NCI-H446 (cell line): Measurements from ENCODE around the gene NME7.

Experiments
- DNase-seq, 2 experiments: peaks; one replicate each; lab custom pipeline; 2025; lab: John Stamatoyannopoulos, UW

NME7 gene

DNA sequence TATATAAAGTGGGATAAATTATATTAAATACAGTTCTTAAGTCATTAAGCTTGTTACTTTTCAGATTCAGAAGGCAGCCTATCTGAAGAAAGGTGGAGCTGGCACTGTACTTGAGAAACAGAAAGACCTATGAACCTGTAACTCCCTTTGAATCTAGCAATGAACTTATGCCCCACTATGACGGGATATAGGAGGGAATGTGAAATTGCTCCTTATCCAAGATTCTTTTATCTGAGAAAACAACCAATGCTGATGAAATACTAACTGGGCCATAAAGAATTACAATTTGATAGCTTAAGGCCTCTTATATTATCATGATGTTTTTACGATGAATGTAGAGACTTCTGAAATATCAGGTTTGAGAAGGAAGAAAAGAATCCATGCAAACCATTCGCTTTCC lies 211.0 kb downstream of the NME7 start:
- DNase-seq, result no peak

DNA sequence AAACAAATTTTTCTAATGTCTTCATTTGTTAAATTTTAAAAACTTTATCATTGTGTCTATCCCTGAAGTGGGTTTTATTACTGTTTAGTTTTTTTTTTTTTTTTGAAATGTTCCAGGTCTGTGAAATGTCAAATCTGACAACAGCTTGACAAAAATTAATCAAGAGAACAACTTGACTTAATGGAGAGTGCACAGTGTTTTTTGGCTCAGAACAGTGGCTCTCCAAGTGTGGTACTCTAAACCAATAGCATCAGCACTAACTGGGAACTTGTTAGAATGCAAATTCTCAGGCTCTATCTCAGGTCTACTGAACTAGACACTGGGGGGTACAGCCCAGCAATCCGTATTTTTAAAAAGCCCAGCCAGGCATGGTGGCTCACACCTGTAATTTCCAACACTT lies 211.9 kb downstream of the NME7 start:
- no peak for DNase-seq

- no peak for DNase-seq
Observed at GRCh38 chr1:169151338-169151837, 216.2 kb downstream of the NME7 start.

- no peak for DNase-seq
Observed at GRCh38 chr1:169150641-169151337, 216.8 kb downstream of the NME7 start.

- no peak for DNase-seq
Observed at GRCh38 chr1:169149555-169150286, 217.9 kb downstream of the NME7 start.

DNA sequence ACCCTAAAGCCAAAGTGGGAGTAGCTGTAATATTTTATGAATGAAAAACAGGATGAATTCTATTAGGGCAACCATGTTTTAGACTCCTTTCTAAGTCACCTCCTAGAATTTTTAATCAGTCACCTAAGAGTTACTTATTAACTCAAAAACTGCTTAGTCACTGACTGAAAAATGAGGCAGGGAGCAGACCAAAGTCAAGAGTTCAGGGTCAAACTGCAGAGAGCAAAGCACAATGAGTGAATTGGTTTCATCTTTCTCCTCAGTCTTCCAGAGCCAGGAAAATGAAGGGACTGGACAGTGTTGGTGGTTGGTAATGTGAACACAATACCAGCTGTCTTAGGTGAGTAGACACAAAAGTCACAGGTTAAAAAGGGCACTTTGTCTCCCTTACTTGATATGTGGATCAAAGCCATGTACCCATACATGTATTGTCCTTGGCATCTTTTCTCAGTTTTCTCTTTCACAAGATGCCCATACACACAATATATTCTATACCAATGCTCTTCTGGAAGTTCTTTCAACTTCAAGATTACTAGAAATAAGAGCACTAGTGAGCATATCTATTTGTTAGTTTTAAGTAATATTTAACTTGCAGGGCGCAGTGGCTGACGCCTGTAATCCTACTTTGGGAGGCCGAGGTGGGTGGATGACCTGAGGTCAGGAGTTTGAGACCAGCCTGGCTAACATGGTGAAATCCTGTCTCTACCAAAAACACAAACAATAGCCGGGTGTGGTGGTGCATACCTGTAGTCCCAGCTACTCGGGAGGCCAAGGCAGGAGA lies 218.9 kb downstream of the NME7 start:
- no peak for DNase-seq

- no peak for DNase-seq
Observed at GRCh38 chr1:169146576-169147214, 220.9 kb downstream of the NME7 start.

- no peak for DNase-seq
Observed at GRCh38 chr1:169144941-169145626, 222.5 kb downstream of the NME7 start.

- DNase-seq, result no peak
Observed at GRCh38 chr1:169143984-169144383, 223.6 kb downstream of the NME7 start.

DNA sequence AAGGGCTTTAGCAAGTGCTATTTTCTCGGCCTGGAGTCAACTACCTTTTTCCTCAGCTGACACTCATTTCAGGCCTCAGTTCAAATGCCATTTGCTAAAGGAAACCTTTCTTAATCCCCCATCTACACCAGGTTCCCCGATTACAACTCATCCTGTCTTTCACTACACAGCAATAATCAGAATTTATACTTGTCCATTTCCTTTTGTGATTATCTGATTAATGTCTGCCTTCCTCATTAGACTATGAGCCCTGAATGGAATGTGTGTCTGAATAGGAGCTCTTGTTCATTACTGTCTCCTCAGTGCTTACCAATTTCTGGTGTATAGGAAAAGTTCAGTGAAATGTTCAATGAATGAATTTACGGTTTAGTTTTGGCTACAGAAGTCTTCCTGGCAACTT lies 224.3 kb downstream of the NME7 start:
- DNase-seq, result no peak

DNA sequence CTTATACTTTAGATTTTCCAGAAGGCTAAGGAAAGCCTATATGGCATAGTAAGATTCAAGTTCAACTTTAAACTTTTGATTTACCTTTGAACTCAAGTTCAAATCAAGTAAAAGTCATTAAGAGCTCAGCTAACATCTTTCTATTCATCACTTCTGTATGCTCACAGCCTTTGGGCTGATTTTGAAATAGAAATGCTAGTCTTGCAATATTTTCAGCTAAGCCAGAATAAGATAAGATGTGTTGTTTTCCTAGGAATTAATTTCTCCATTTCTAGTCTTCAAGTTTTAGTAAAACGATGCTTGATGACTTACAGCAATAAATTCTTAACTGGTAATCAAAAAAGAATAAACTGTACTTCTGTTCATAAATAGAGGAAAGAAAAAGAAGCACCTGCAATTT lies 225.5 kb downstream of the NME7 start:
- DNase-seq, result no peak

DNA sequence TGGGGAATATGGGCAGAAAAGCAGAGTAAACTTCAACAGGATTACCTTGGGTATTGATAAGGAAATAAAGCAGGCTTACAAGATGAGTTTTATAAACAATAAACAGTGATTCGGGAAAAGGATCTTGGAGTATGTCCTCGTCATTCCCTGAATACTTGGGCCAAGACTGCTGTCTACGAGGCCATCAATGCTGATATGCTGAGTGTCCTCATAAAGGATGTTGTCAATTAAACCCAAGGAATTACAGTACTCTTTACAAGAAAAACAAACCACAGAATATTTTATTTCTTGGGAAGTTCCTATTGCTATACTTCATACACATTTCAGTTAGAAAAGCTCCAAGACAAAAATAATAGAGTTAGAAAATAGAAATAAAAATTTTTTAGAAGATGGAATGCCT lies 226.2 kb downstream of the NME7 start:
- no peak for DNase-seq

- no peak for DNase-seq
Observed at GRCh38 chr1:169138866-169139670, 228.5 kb downstream of the NME7 start.

DNA sequence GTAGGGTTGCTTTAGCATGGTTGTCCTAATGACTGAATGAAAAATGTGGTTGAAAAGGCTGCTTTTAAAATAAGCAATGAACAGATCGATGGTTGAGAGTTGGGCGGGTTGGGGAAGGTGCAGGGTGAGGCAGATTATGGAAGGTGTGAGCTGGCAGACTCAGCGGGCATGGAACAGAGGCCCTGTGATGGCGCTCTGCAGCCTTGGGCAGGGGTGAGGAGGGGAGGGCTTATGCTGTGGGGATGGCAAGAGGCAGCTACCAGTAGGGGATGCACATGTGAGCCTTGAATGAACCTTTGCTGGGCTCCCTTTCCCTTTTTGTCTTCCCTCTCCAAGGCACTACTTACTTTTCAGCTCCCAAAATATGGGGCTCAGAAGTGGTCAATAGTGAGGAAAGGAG lies 230.2 kb downstream of the NME7 start:
- DNase-seq, result no peak

- no peak for DNase-seq
Observed at GRCh38 chr1:169133801-169134502, 233.6 kb downstream of the NME7 start.

GRCh38 chr1:169133228-169133576 lies 234.4 kb downstream of the NME7 start:
- DNase-seq, result no peak

DNA sequence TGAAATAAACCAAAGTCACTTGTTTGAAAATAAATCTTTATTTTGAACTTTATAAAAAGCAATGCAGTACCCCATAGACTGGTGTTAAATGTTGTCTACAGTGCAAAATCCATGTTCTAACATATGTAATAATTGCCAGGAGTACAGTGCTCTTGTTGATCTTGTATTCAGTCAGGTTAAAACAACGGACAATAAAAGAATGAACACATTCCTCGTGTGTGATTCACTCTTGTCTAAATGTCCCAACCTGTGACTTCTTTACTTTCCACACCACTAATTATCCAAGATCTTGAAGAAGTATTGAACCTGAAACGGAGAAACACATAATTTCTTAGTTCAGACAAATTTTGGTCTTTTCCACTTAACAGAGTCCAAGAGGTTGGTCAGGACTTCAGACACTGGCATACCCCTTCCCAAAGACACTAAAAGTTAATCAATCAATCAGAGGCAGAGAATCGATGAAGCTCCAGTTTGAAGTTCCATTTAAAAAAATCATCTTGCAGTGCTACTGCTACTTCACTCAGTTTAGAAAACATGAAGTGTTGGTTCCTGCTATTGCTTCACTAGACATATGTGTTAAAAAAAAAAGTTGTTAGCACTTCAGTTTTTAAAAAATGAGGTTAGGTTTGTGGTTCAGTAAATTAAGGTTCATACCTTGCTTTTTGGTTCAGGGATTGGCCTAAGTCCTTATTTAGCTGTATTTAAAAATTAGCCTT lies 234.9 kb downstream of the NME7 start:
- DNase-seq, result no peak

DNA sequence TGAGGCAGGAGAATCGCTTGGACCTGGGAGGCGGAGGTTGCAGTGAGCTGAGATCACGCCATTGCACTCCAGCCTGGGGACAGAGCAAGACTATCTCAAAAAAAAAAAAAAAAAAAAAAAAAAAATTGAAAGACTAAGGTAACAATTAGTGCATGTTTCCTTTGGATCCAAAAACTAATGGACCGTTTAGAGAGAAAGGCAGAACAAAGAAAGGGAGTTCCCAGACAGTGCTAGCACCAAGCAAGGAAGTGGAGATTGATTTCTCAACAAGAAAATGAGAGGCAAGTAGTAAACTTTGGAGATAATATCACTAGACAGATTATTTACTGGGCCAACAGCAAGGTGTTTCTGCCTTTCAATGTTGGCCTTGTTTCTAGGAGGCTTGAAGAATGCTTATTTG lies 236.9 kb downstream of the NME7 start:
- DNase-seq, result no peak

GRCh38 chr1:169129109-169129784 lies 238.3 kb downstream of the NME7 start:
- DNase-seq, result no peak
